Stimulated activated naive B cell treated with anti-CD40 and anti-IgM and Interleukin-4, amounts not matched to agents 10 μg/mL and 1 μg/mL and 100 μg/mL, for 72 hours (primary cell): ENCODE data around the gene OLFML2A.
"Not testable (repeated sequence)": the region's sequence is repeated elsewhere in the genome, so short reads cannot be mapped to it uniquely, and the experiment has no call there.

Experiments used
- ATAC-seq, 2 donors: fragments of 150-1000 bp; cut with Tn5 transposase; replicated peaks; 2 replicates each; pipeline ENCODE4 v1.10.0; 2021; ENCODE audit warnings: moderate library complexity in 1 of 2
- DNase-seq: peaks from one replicate; pipeline ENCODE4 v3.0.0; 2021
- H3K27ac Mint-ChIP-seq: one replicate; pipeline ENCODE4 v1.8.0; 2022; ENCODE audit warnings: mild to moderate bottlenecking, mixed read lengths
- H3K27me3 Mint-ChIP-seq, 2 donors: one replicate each; pipeline ENCODE4 v1.8.0; 2022; ENCODE audit warnings: mixed read lengths in 2 of 2
- H3K36me3 Mint-ChIP-seq, 2 donors: one replicate each; pipeline ENCODE4 v1.8.0; 2022; ENCODE audit warnings: mixed read lengths in 2 of 2, mild to moderate bottlenecking in 1 of 2
- H3K4me1 Mint-ChIP-seq, 2 donors: one replicate each; pipeline ENCODE4 v1.8.0; 2022; ENCODE audit warnings: mixed read lengths in 2 of 2, mild to moderate bottlenecking in 1 of 2
- H3K4me3 Mint-ChIP-seq, 2 donors: one replicate each; pipeline ENCODE4 v1.8.0; 2022; ENCODE audit warnings: mild to moderate bottlenecking in 2 of 2, mixed read lengths in 2 of 2, moderate library complexity in 1 of 2
- H3K9me3 Mint-ChIP-seq, 2 donors: one replicate each; pipeline ENCODE4 v1.8.0; 2022; ENCODE audit warnings: mixed read lengths in 2 of 2, mild to moderate bottlenecking in 1 of 2

The OLFML2A gene

DNA sequence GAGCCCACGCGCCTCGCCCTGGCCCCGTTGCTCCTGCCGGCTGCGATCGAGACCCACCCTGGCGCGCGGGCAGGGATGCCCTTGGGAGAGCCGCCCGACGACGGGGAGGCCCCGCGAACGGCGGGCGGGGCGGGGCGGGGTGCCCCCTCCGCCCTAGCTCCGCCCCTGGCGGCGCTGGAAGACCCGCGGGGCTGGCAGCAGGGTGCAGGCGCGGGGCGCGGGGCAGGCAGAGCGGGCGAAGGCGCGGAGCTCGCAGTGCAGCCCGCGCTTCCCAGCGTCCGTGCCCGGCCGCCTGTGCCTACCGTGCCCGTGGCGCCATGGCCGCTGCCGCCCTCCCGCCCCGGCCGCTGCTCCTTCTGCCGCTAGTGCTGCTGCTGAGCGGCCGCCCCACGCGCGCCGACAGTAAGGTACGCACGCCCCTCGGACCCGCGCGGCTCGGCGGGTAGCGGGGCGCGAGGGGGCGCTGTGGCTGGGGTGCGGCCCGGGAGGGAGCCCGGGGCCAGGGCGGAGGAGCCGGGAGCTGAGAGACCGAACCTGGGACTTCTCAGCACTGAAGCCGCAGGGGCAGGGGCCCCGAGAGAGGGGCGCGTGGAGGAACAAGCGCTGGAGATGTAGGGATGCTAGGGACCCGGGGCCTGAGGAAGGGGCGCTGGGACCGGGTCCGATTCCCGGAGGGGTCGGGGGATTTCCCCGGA lies at the start of gene OLFML2A:
Gene OLFML2A (plus strand): TSS at position 180 of the 695 bp plus-strand sequence. CDS start 138 bp downstream, at position 318.
- ATAC-seq: peak; percentile 67 to 72
- Mint-ChIP-seq H3K36me3 (no peaks in the 10 kb centered on the region), H3K9me3 (no peaks in the 10 kb centered on the region), H3K27me3 (peaks cover 18 to 29% of the 10 kb centered on the region in 2 donors), H3K4me1 (peaks cover 8 to 28% of the 10 kb centered on the region in 2 donors), H3K27ac (peak within 1 kb of the TSS; percentile 70), H3K4me3 (peak within 1 kb of the TSS; percentile 79 to 87)
- no peak for DNase-seq

DNA sequence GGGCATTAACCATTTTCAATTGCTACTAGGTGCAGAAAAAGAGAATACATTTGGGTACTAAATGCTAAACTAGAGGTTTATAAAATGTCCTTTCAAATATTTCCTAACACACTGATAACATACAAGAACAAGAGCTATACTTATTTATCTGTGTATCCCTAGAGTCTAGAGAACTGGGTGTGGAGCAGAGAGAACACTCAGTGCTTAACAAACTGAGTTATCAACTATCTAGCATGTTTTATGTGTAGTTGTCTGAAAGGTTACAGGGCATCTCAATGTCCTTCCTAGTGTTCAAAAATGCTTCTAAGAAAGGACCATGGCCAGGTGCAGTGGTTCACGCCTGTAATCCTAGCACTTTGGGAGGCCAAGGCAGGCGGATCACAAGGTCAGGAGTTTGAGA lies 46.2 kb upstream of the OLFML2A start:
- Mint-ChIP-seq H3K36me3 (peaks cover 2 to 8% of the 10 kb centered on the region in 2 donors), H3K9me3 (no peaks in the 10 kb centered on the region), H3K4me1 (peaks cover 8 to 16% of the 10 kb centered on the region in 2 donors), H3K27ac (no peak overlapping the region), H3K4me3 (no peak overlapping the region), H3K27me3 (no peaks in the 10 kb centered on the region)
- DNase-seq (no peak), ATAC-seq (no peak)

DNA sequence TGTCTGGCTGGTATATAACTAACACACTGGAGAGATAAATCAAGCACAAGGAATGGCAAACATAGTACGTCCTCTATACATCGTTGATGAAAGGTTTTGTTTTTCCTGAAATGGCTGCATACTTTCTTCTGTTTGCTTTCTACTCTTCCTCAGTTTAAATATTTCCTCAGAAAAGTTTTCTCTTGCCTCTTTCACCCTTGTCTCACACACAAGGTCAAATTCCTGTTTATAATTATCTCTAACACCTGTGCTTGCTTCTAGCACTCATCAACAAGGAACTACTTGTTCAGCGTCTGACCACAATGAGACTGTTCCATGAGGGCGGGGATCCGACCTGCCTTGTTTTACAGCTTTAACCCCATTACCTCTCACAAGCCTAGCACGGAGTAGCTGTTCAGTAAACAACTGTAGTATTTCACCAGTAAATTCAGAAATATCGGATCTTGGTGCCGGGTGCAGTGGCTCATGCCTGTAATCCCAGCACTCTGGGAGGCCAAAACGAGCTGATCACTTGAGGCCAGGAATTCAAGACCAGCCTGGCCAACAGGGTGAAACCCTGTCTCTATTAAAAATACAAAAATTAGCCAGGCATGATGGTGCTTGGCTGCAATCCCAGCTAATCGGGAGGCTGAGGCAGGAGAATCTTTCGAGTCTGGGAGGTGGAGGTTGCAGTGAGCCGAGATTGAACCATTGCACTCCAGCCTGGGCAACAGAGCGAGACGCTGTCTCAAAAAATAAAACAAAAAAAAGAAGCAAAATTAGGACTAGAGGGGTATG lies 42.8 kb upstream of the OLFML2A start:
- Mint-ChIP-seq H3K27ac (no peak overlapping the region), H3K36me3 (peaks cover 2 to 8% of the 10 kb centered on the region in 2 donors), H3K4me1 (peaks cover 8 to 16% of the 10 kb centered on the region in 2 donors), H3K4me3 (no peak overlapping the region), H3K9me3 (no peaks in the 10 kb centered on the region), H3K27me3 (no peaks in the 10 kb centered on the region)
- no peak for ATAC-seq
- DNase-seq: no peak

DNA sequence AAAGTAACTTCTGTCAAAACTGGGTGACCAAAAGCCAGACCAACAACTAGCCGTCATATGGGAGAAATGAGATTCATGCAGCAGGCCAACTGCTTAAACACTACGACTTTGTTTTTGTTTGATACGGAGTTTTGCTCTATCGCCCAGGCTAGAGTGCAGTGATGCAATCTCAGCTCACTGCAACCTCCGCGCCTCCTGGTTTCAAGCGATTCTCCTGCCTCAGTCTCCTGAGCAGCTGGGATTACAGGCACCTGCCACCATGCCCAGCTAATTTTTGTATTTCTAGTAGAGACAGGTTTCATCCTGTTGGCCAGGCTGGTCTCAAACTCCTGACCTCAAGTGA lies 42.2 kb upstream of the OLFML2A start:
- not testable (repeated sequence) for H3K9me3 Mint-ChIP-seq, H3K36me3 Mint-ChIP-seq, DNase-seq, H3K27me3 Mint-ChIP-seq, H3K27ac Mint-ChIP-seq, H3K4me3 Mint-ChIP-seq, ATAC-seq
- peaks cover 8 to 16% of the 10 kb centered on the region in 2 donors for H3K4me1 Mint-ChIP-seq

DNA sequence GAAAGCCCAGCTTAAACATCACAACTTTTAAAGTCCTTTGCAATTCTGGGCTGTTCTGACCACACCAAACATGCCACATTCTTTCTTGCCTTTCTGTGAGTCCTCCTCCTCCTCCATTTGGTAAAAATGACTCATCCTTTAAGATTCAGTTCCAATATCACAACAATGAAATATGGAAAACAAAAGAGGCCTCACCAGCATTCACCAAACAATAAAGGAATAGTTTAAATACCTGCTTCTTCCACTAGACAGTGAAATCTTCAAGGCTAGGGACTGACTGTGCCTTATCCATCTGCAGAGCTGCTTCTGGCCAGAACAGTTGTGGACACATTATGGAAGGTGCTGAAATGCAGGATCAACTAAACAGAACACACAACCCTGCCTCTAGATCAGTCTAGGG lies 41.8 kb upstream of the OLFML2A start:
- H3K27me3 Mint-ChIP-seq: no peaks in the 10 kb centered on the region
- no peaks in the 10 kb centered on the region for H3K9me3 Mint-ChIP-seq
- DNase-seq: no peak
- H3K36me3 Mint-ChIP-seq: peaks cover 2 to 7% of the 10 kb centered on the region in 2 donors
- no peak overlapping the region for H3K4me3 Mint-ChIP-seq
- no peak for ATAC-seq
- H3K4me1 Mint-ChIP-seq: peaks cover 8 to 16% of the 10 kb centered on the region in 2 donors
- H3K27ac Mint-ChIP-seq: no peak overlapping the region

DNA sequence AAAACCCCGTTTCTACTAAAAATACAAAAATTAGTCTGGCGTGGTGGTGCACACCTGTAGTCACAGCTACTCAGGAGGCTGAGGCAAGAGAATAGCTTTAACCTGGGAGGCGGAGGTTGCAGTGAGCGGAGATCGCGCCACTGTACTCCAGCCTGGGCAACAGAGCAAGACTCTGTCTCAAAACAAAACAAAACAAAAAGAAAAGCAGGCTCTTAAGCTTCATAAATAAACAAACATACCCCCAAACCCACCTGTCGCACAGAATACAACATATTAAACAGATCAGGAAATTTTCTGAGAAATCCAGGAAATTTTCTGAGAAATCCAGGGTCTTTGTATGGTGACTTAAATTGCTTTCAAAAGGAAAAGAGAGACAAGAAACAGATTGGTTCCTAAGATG lies 38.9 kb upstream of the OLFML2A start:
- H3K4me3 Mint-ChIP-seq, H3K36me3 Mint-ChIP-seq, ATAC-seq, H3K9me3 Mint-ChIP-seq, H3K27me3 Mint-ChIP-seq, DNase-seq, H3K27ac Mint-ChIP-seq: not testable (repeated sequence)
- peaks cover 11 to 21% of the 10 kb centered on the region in 2 donors for H3K4me1 Mint-ChIP-seq

DNA sequence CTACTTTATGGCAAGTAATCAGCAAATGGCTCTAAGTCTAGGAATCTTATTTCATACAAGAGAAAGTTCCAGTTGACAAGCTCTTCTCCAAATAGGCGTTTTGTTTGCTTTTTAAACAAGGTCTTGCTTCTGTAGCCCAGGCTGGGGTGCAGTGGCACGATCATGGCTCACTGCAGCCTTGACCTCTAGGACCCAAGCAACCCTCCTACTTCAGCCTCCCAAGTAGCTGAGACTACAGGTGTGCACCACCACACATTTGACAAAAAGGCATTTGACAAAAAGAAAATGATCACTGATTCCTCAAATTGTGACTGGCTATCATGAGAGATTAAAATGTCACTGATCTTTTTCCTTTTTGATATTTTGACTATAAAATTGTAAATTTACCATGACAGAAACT lies 37.6 kb upstream of the OLFML2A start:
- Mint-ChIP-seq H3K27ac (no peak overlapping the region), H3K36me3 (no peaks in the 10 kb centered on the region), H3K4me1 (peaks cover 9 to 25% of the 10 kb centered on the region in 2 donors), H3K9me3 (no peaks in the 10 kb centered on the region), H3K27me3 (no peaks in the 10 kb centered on the region), H3K4me3 (no peak overlapping the region)
- no peak for DNase-seq
- ATAC-seq: no peak

DNA sequence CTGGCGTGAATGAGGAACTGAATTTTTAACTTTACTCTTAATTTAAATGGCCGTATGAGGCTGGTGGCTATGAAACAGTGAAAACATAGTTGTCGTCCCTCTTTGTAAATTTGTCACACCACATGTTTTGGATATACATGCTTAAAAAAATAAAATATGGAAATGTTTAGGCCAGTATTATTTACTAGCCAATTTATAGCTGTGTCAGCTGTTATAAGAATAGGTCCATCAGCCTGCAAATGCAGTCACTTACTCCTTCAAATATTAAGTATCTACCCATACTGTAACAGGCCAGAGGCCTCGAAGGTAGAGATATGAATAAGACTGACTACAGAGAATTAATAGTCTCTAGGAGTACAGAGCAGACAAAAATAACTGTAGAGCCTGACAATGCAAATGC lies 35.8 kb upstream of the OLFML2A start:
- ATAC-seq (no peak), DNase-seq (no peak)
- Mint-ChIP-seq H3K27ac (no peak overlapping the region), H3K27me3 (no peaks in the 10 kb centered on the region), H3K4me1 (peaks cover 4 to 15% of the 10 kb centered on the region in 2 donors), H3K36me3 (no peaks in the 10 kb centered on the region), H3K4me3 (no peak overlapping the region), H3K9me3 (no peaks in the 10 kb centered on the region)

DNA sequence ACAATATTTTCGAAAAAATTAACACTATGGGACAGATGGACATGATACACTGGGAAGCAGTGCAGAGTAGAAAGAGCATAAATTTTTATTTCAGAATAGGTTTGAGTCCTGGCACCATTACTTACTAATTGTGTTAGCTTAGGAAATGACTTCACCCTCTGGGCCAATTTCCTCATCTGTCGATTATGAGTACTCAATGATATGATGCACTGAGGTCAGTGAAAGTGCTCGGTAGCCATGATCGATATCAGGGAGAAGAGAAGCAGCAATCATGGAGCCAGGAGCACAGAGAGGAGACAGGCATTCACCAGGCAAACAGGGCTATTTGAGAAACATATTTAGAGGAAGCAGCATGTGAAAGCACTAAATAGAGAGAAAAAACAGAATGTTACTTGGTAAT lies 35.3 kb upstream of the OLFML2A start:
- no peaks in the 10 kb centered on the region for H3K36me3 Mint-ChIP-seq
- DNase-seq (no peak), ATAC-seq (no peak)
- no peaks in the 10 kb centered on the region for H3K27me3 Mint-ChIP-seq
- no peaks in the 10 kb centered on the region for H3K9me3 Mint-ChIP-seq
- H3K4me1 Mint-ChIP-seq: peaks cover 4 to 15% of the 10 kb centered on the region in 2 donors
- H3K27ac Mint-ChIP-seq: no peak overlapping the region
- no peak overlapping the region for H3K4me3 Mint-ChIP-seq

DNA sequence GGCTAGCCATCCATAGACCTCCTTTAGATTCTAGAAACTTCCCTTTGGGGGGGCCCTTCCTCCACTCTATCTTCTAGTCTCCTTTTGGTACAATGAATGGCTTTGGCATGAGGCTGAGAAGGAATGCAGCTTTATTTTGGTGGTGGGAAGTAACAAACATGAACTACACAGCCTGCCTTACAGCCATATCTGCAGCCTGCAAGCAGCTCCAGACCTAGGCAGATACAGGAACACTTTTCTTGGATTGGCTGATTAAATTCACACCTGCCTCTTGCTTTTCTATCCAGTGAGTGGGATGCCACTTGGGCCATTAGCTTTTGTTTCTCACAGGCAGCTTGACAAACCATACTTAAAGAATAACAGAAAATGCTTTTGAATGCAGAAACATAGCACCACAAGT lies 34.0 kb upstream of the OLFML2A start:
- no peak for ATAC-seq
- H3K36me3 Mint-ChIP-seq: no peaks in the 10 kb centered on the region
- peaks cover 4 to 15% of the 10 kb centered on the region in 2 donors for H3K4me1 Mint-ChIP-seq
- H3K27ac Mint-ChIP-seq: no peak overlapping the region
- DNase-seq: no peak
- H3K27me3 Mint-ChIP-seq: no peaks in the 10 kb centered on the region
- H3K9me3 Mint-ChIP-seq: no peaks in the 10 kb centered on the region
- no peak overlapping the region for H3K4me3 Mint-ChIP-seq

DNA sequence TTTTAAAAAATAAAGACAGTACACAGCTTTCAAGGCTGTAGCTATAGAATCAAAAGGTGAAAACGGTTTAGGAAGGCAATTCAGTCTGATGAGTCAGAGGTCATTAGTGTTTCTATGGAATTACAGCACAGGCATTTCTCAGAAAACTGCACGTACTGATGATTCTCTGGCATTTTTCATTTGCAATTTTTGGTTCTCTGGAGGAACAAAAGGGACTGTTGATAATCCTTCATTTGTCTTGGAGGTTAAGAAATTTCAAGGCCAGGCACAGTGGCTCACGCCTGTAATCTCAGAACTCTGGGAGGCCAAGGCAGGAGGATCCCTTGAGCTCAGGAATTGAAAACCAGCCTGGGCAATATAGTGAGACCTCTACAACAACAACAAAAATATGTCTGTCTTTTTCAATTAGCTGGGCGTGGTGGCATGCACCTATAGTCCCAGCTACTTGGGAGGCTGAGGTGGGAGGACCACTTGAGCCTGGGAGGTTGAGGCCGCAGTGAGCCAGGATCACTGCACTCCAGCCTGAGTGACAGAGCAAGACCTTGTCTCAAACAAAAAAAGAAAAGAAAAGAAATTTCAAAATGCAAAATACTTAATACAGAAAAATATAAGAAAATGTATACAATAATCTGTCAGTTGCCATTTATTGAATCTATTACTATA lies 33.1 kb upstream of the OLFML2A start:
- no peak overlapping the region for H3K27ac Mint-ChIP-seq
- no peaks in the 10 kb centered on the region for H3K9me3 Mint-ChIP-seq
- no peak overlapping the region for H3K4me3 Mint-ChIP-seq

DNA sequence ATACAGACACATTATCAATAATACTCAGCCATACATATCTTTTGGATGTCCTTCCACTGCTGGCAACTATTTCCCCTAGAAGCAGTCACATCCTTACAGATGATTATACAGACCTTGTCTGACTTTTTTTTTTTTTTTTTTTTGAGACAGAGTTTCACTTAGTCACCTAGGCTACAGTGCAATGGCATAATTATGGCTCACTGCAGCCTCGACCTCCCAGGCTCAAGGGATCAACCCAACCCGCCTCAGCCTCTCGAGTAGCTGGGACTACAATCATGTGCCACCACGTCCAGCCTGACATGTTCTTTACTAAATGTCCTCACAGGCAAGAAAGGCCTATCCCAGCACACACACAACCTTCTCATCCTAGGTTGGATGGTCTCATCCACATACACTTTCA lies 29.9 kb upstream of the OLFML2A start:
- no peak for ATAC-seq
- H3K4me3 Mint-ChIP-seq: no peak overlapping the region
- H3K27me3 Mint-ChIP-seq: no peaks in the 10 kb centered on the region
- H3K9me3 Mint-ChIP-seq: no peaks in the 10 kb centered on the region
- H3K36me3 Mint-ChIP-seq: no peaks in the 10 kb centered on the region
- H3K27ac Mint-ChIP-seq: no peak overlapping the region
- DNase-seq: no peak
- peaks cover 2 to 15% of the 10 kb centered on the region in 2 donors for H3K4me1 Mint-ChIP-seq

More for the DNA sequence above, 33.1 kb upstream of the OLFML2A start:
- ATAC-seq: no peak
- peaks cover 4 to 15% of the 10 kb centered on the region in 2 donors for H3K4me1 Mint-ChIP-seq
- H3K27me3 Mint-ChIP-seq: no peaks in the 10 kb centered on the region
- no peaks in the 10 kb centered on the region for H3K36me3 Mint-ChIP-seq
- DNase-seq: no peak

DNA sequence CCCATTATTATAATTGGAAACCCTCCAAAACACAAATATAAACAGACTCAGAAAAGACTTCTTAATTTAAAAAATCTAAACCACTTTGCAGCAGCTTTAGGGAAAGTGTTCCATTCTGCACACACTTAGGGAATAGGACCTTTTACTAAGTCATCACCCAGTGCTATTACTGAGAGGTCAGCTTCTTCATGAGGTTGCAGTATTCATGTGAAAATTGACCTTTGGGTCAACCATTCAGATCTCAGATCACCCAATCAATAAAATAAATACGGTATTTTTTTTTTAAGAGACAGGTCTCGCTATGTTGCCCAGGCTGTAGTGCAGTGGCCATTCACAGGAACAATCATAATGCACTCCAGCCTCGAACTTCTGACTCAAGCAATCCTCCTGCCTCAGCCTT lies 27.6 kb upstream of the OLFML2A start:
- no peak for ATAC-seq
- peaks cover 0 to under 1% of the 10 kb centered on the region in 2 donors for H3K4me1 Mint-ChIP-seq
- peaks cover 0 to 1% of the 10 kb centered on the region in 2 donors for H3K27me3 Mint-ChIP-seq
- DNase-seq: no peak
- H3K9me3 Mint-ChIP-seq: no peaks in the 10 kb centered on the region
- H3K36me3 Mint-ChIP-seq: no peaks in the 10 kb centered on the region
- no peak overlapping the region for H3K4me3 Mint-ChIP-seq
- H3K27ac Mint-ChIP-seq: no peak overlapping the region

DNA sequence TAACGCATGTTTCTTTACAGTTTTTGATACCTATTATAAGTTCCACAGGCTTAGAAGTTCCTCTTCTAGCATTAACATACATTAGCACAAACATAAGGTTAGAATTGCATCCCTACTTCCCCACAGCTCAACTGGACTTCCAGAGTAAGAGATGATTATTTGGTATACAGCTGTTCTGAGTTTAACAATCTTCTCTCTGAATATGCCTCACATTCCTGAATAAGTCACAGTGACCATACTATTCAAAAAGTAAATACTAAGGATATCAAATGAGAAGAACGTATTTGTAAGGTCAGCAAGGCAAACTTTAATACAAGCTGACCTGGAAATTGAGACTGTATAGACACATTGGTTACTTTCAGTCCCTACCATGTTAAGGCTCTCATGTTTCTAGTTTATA lies 27.2 kb upstream of the OLFML2A start:
- Mint-ChIP-seq H3K36me3 (no peaks in the 10 kb centered on the region), H3K9me3 (no peaks in the 10 kb centered on the region), H3K4me3 (no peak overlapping the region), H3K27ac (no peak overlapping the region), H3K27me3 (peaks cover 0 to 6% of the 10 kb centered on the region in 2 donors), H3K4me1 (peaks cover 0 to 6% of the 10 kb centered on the region in 2 donors)
- DNase-seq (no peak), ATAC-seq (no peak)
